Transverse colon (tissue), 3 donors: ENCODE results near the gene OR4B1.

Experiments
- POLR2A ChIP-seq: fragments of 450-650 bp; IDR thresholded peaks from one replicate; pipeline ENCODE4 v1.6.1; 2016; ENCODE audit warnings: antibody characterized with exemption, mild to moderate bottlenecking, moderate library complexity
- TF ChIP-seq, protein P1 (sequence below), 5 experiments: fragments of 200-600 bp in 3 of 5; fragments of 450-650 bp in 2 of 5; sonication (generic) in 3 of 5; IDR thresholded peaks; 1 replicate in 2 of 5; 2 replicates in 3 of 5; pipeline ENCODE4 v1.5.1; 2016 to 2017; ENCODE audit warnings: antibody characterized with exemption in 5 of 5, inconsistent platforms in 3 of 5, mild to moderate bottlenecking in 2 of 5, moderate library complexity in 1 of 5

DNA sequence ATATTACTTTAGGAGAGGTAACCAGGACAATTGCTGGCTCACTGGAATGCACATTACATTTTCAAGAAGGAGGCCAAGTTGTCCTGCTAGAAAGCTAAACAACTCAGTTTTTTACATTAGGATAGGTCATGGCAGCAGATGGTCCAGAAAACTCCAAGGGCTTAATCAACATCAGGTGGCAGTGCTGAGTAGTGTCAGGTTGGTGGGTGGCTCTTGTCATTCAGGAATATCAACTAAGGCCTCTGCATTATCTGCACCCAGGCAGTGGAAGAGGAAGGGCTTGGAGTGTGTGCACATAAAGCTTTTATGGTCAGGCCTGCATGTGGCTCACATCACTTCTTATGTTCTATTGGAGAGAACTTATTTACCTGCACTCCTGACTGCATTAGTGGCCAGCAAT, 32.2 kb upstream of the OR4B1 start:
- no peak for TF ChIP-seq POLR2A
- TF ChIP-seq, protein P1, sequence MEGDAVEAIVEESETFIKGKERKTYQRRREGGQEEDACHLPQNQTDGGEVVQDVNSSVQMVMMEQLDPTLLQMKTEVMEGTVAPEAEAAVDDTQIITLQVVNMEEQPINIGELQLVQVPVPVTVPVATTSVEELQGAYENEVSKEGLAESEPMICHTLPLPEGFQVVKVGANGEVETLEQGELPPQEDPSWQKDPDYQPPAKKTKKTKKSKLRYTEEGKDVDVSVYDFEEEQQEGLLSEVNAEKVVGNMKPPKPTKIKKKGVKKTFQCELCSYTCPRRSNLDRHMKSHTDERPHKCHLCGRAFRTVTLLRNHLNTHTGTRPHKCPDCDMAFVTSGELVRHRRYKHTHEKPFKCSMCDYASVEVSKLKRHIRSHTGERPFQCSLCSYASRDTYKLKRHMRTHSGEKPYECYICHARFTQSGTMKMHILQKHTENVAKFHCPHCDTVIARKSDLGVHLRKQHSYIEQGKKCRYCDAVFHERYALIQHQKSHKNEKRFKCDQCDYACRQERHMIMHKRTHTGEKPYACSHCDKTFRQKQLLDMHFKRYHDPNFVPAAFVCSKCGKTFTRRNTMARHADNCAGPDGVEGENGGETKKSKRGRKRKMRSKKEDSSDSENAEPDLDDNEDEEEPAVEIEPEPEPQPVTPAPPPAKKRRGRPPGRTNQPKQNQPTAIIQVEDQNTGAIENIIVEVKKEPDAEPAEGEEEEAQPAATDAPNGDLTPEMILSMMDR (IDR thresholded peaks at IDR 0.05): no peak
